SU-DHL-6 (cell line): ENCODE measurements around the gene MBP.

Experiments
- CTCF ChIP-seq: fragments of 200-600 bp; sonication (generic); IDR thresholded peaks from one replicate; pipeline ENCODE4 v1.5.1; 2017; ENCODE audit warnings: antibody characterized with exemption, mild to moderate bottlenecking, low read length, moderate library complexity; ENCODE audit not compliant: insufficient read depth, poor library complexity, severe bottlenecking
- EZH2phosphoT487 ChIP-seq: fragments of 200-600 bp; sonication (generic), shearing (Covaris generic); conservative IDR thresholded peaks from 2 replicates; pipeline ENCODE4 v1.6.1; 2018; ENCODE audit warnings: mild to moderate bottlenecking, antibody characterized with exemption, low read length, moderate library complexity, mixed read lengths

GRCh38 chr18:77170890-77171410 is 38.4 kb upstream of the MBP start:
- TF ChIP-seq CTCF, result no peak
- no peak for TF ChIP-seq EZH2phosphoT487
